Stimulated activated CD8-positive, alpha-beta memory T cell treated with anti-CD3 and anti-CD28 coated beads, Interleukin-2, amount 100 ng/mL, for 48 hours (primary cell): ENCODE data around the gene FAM219A.
"Not testable (repeated sequence)": the region's sequence is repeated elsewhere in the genome, so short reads cannot be mapped to it uniquely, and the experiment has no call there.

Experiments used
- DNase-seq, 2 donors: peaks; one replicate each; pipeline ENCODE4 v3.0.0-alpha.2; 2020; ENCODE audit warnings: low read depth in 2 of 2

FAM219A gene

GRCh38 chr9:34443976-34444375, 14.4 kb downstream of the FAM219A start:
- DNase-seq = no peak

- no peak for DNase-seq
Measured at GRCh38 chr9:34443533-34443932, 14.8 kb downstream of the FAM219A start.

- DNase-seq = no peak
Measured at GRCh38 chr9:34442770-34443169, 15.6 kb downstream of the FAM219A start.

GRCh38 chr9:34440017-34440416, 18.4 kb downstream of the FAM219A start:
- DNase-seq = no peak

- DNase-seq = not testable (repeated sequence)
Measured at GRCh38 chr9:34438465-34438864, 19.9 kb downstream of the FAM219A start.

- DNase-seq = not testable (repeated sequence)
Measured at GRCh38 chr9:34437926-34438307, 20.5 kb downstream of the FAM219A start.

GRCh38 chr9:34437006-34437925, 21.1 kb downstream of the FAM219A start:
- DNase-seq = peak in 1 of 2 donors; percentile 36

GRCh38 chr9:34431667-34432066, 26.7 kb downstream of the FAM219A start:
- no peak for DNase-seq

GRCh38 chr9:34430843-34431437, 27.4 kb downstream of the FAM219A start:
- DNase-seq = no peak

GRCh38 chr9:34428325-34428958, 29.9 kb downstream of the FAM219A start:
- DNase-seq = no peak

- no peak for DNase-seq
Measured at GRCh38 chr9:34426347-34427074, 31.9 kb downstream of the FAM219A start.

GRCh38 chr9:34419716-34420504, 38.5 kb downstream of the FAM219A start:
- no peak for DNase-seq

- DNase-seq = no peak
Measured at GRCh38 chr9:34417734-34418133, 40.6 kb downstream of the FAM219A start.

- peak in 1 of 2 donors; percentile 5 for DNase-seq
Measured at GRCh38 chr9:34413231-34413852, 45.0 kb downstream of the FAM219A start.

GRCh38 chr9:34412336-34412735, 46.0 kb downstream of the FAM219A start:
- DNase-seq = no peak

GRCh38 chr9:34409154-34409553, 49.2 kb downstream of the FAM219A start:
- DNase-seq = no peak

- DNase-seq = no peak
Measured at GRCh38 chr9:34408173-34408572, 50.2 kb downstream of the FAM219A start.

GRCh38 chr9:34406219-34406618, 52.2 kb downstream of the FAM219A start:
- DNase-seq = no peak

GRCh38 chr9:34405719-34406118, 52.7 kb downstream of the FAM219A start:
- no peak for DNase-seq

- DNase-seq = peak; percentile 23 to 46
Measured at GRCh38 chr9:34403554-34404380, 54.6 kb downstream of the FAM219A start.
